ENCODE measurements around the gene PRKX. TPM values are rescaled to one million over a fixed set of nuclear protein-coding genes. Genes with fewer than 3 reads are reported as not detected.

The PRKX gene
- total and polyA plus RNA-seq, 12 donors: 1.7 to 10.1 (median 2.8) TPM

DNA sequence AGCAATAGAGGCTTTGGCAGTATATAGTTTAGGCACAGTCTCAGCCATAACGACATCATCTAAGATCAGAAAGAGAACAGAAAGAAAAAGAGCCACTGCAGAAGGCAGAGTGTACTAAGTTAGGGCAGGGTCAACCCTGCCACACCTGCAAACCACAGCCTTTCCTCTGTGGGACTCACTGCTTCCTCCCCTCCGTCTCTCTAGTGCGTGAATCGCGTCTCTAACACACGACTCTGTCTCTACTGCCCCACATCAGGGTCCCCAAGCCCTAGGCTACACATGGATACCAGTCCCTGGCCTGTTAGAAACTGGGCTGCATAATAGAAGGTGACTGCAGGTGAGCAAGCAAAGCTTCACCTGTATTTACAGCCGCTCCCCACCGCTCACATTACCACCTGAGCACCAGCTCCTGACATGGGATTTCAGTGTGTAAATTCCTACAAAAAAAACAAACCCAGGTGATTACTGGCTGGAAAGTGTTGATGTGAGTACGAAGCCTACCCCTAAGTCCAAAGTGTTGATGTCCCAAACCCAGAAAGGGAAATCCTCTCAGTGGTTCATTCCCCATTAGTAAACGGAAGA, 128.9 kb downstream of the PRKX start:
- Histone ChIP-seq H3K4me3 (no peak overlapping the region), H3K4me1 (no peaks in the 10 kb centered on the region), H3K27me3 (no peaks in the 10 kb centered on the region), H3K27ac (no peak overlapping the region), H3K36me3 (no peaks in the 10 kb centered on the region), H3K9me3 (no peaks in the 10 kb centered on the region)
- intact Hi-C loops (cut with DNase I): no loop called here
- DNase-seq (no peak), ATAC-seq (no peak)
- TF ChIP-seq, protein P1, sequence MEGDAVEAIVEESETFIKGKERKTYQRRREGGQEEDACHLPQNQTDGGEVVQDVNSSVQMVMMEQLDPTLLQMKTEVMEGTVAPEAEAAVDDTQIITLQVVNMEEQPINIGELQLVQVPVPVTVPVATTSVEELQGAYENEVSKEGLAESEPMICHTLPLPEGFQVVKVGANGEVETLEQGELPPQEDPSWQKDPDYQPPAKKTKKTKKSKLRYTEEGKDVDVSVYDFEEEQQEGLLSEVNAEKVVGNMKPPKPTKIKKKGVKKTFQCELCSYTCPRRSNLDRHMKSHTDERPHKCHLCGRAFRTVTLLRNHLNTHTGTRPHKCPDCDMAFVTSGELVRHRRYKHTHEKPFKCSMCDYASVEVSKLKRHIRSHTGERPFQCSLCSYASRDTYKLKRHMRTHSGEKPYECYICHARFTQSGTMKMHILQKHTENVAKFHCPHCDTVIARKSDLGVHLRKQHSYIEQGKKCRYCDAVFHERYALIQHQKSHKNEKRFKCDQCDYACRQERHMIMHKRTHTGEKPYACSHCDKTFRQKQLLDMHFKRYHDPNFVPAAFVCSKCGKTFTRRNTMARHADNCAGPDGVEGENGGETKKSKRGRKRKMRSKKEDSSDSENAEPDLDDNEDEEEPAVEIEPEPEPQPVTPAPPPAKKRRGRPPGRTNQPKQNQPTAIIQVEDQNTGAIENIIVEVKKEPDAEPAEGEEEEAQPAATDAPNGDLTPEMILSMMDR (IDR thresholded peaks at IDR 0.05): no peak
- WGBS, 2 donors: 76 to 81% methylated on average over 10 of the region's 10 CpGs

- Histone ChIP-seq H3K27me3 (no peaks in the 10 kb centered on the region), H3K27ac (no peak overlapping the region), H3K4me3 (no peak overlapping the region), H3K36me3 (no peaks in the 10 kb centered on the region), H3K4me1 (no peaks in the 10 kb centered on the region), H3K9me3 (no peaks in the 10 kb centered on the region)
- DNase-seq (no peak), ATAC-seq (no peak)
- TF ChIP-seq, protein P1 (IDR thresholded peaks at IDR 0.05): no peak
- intact Hi-C loops (cut with DNase I): no loop called here
Observed at GRCh38 chrX:3582451-3582850, 131.0 kb downstream of the PRKX start.

DNA sequence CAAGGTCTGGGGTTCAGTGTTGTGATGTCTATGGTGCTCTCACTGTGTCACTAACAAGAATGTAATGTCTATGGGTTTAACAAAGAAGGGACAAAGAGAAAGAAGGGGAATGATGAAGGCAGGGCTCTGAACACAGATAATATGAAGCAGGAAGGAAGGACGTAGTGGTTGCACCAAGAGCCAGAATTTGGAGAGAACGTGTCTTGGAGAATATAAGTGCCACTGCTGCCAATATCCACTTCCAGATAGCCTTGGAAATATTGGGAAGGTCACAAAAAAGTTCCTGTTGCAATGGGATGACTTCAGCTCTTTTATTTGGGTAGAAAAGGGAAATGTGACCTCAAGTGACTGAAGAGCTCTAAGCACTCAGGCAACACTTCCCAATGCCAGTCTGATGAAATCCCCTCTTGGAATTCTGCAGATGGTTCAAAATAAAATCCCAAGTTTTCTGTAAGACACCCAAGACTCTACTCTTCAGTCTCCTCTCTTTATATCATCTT, 131.8 kb downstream of the PRKX start:
- peak in 1 of 8 donors; percentile 8 for ATAC-seq
- H3K27ac ChIP-seq: no peak overlapping the region

GRCh38 chrX:3577551-3577950, 135.9 kb downstream of the PRKX start:
- WGBS, 2 donors: 63 to 76% methylated on average over 1 of the region's 1 CpG
- no peaks in the 10 kb centered on the region for H3K36me3 ChIP-seq
- TF ChIP-seq, protein P1 (IDR thresholded peaks at IDR 0.05): no peak
- H3K27ac ChIP-seq: peak overlapping the region in 2 of 10 donors; percentile 9 to 41
- H3K9me3 ChIP-seq: no peaks in the 10 kb centered on the region
- H3K4me3 ChIP-seq: no peak overlapping the region
- no peaks in the 10 kb centered on the region for H3K4me1 ChIP-seq
- no peaks in the 10 kb centered on the region for H3K27me3 ChIP-seq
- DNase-seq (no peak), ATAC-seq (no peak)
- intact Hi-C loops (cut with DNase I): no loop called here

More for the DNA sequence above, 131.8 kb downstream of the PRKX start:
- no peaks in the 10 kb centered on the region for H3K9me3 ChIP-seq
- H3K36me3 ChIP-seq: no peaks in the 10 kb centered on the region
- no peaks in the 10 kb centered on the region for H3K27me3 ChIP-seq
- no peaks in the 10 kb centered on the region for H3K4me1 ChIP-seq
- no peak overlapping the region for H3K4me3 ChIP-seq
- DNase-seq: no peak
- TF ChIP-seq, protein P1 (IDR thresholded peaks at IDR 0.05): no peak
- intact Hi-C loops (cut with DNase I): no loop called here
- WGBS, 2 donors: 59 to 68% methylated on average over 2 of the region's 2 CpGs

Data from heart right ventricle (tissue), 16 donors.